Inflammatory macrophage (primary cell): ENCODE results near the gene RPS6KA3.

Source experiments
- DNase-seq, 2 donors: peaks; one replicate each; pipeline ENCODE4 v3.0.0-alpha.2; 2020 to 2022
- total RNA-seq, 18 experiments: gene quantifications; one replicate each; lab custom pipeline; 2026; ENCODE audit warnings: mixed read lengths in 6 of 18, inconsistent platforms in 2 of 18; lab: John Stamatoyannopoulos, UW

Gene RPS6KA3
- 179 to 343 (median 250) reads per million in 18 experiments for total RNA-seq

GRCh38 chrX:20266810-20267606 is at the start of gene RPS6KA3:
TSS of gene RPS6KA3 (minus strand) at chrX:20266909. CDS start at chrX:20266632, 277 bp downstream.
- peak; percentile 87 to 90 for DNase-seq

DNA sequence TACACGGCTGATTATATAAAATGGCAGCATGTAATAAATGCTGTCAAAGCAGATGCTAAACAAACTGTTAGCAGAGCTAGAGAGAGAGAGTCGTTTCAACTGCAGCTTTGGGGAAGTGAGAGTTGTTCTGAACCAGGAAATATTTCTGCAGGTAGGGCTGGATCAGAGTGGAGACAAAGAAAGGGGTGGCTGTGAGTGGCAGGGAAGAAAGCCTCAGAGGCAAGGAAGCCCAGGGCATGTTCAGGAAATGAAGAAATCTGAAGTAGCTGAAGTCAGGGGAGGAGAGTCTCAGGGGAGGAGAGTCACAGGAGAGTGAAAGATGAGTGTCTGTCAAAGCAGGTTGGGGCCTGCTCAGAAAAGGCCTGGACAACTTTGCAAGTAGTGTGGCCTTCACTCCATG is 48.4 kb upstream of the RPS6KA3 start:
- no peak for DNase-seq

- peak; percentile 61 to 70 for DNase-seq
Observed at GRCh38 chrX:20313899-20314298, 47.2 kb upstream of the RPS6KA3 start.

DNA sequence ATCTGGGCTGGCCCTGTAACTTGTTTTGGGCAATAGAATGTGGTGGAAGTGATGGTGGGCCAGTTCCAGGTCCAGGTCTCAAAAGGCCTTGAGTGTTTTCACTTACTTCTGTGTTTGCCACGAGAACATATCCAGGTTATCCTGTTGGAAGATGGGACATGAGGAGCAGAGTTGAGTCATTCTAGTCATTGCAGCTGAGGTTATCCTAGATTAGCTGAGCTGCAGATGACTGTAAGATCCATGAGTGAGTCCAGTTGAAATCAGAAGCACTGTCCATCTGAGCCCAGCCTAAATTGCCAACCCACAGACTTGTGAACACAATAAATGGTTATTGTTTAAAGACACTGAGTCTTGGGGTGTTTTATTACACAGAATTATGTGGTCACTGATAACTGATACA is 45.3 kb upstream of the RPS6KA3 start:
- DNase-seq, result no peak

DNA sequence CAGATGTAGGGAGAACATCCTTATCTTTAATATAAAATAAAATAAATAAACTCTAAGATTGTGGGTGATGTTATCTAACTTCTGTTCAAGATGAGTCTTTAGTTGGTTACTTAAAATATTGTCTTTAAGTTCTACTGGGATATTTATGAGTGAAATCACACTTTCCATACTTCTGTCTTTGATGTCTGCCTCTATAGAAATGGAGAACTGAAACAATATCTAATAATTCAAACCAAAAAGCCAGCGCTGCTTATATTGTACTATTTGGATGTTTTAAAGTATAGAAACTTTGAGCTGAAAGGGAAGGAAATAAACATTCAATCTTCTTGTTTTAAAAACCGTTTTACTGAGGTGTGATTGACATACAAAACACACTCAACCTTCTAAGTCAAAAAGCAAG is 44.8 kb upstream of the RPS6KA3 start:
- DNase-seq, result no peak

- DNase-seq, result no peak
Observed at GRCh38 chrX:20309806-20310205, 43.1 kb upstream of the RPS6KA3 start.

DNA sequence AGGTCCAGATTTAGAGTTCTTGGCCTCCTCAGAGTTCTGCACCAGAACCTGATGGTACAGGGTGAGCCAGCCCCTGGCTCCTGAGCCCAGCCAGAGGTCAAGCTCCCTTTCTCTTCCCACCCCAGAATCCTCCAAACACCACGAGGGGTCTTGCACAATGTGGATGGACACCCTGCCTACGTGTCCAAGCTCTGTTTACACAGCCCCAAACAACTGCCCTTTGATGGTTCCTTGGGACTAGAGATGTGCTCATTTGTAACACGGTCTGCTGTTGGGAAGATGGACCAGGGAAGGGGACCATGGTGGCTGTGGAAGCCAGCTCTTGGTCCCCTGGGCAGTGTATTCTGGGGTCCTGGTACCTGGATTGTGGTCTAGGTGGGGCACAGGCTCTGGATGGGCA is 40.0 kb upstream of the RPS6KA3 start:
- DNase-seq, result no peak

GRCh38 chrX:20300822-20301221 is 34.1 kb upstream of the RPS6KA3 start:
- DNase-seq, result no peak

DNA sequence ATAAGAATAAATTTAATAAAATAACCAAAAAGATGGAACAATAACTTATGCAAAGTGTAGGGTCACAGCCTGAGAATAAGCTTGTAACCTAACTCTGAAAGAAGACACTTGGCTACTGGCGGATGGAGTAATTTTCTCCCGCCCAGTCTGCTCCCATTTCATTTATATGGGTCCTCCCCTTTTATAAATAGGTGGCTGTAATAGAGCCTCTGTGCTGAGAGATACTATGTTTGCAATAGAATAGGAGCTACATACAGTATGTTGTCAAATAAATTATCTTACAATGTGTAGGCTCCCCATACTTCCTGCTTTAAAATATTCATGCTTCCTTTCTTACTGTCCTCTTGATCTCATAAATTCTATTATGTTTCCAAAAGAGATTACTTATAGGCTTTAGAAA is 28.2 kb upstream of the RPS6KA3 start:
- DNase-seq, result no peak

- no peak for DNase-seq
Observed at GRCh38 chrX:20294284-20294683, 27.6 kb upstream of the RPS6KA3 start.

DNA sequence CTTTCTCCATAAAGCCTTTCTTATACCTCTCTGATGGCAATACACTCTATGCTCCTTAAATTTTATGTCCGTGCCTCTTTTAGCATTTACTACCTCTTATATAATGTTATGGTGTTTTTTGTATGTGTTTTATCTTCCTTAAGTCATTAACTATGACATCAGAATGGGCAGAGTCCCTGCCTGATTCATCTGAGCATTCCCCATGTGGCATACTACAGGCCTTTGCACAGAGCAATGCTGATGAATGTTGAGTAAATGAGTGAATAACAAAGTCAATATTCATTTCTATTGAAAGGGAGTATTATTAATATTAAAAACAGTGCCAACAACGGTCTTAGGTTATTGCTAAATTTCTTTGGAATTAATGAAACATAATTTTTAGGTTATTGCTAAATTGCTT is 18.8 kb upstream of the RPS6KA3 start:
- no peak for DNase-seq

- no peak for DNase-seq
Observed at GRCh38 chrX:20284992-20285391, 18.3 kb upstream of the RPS6KA3 start.

DNA sequence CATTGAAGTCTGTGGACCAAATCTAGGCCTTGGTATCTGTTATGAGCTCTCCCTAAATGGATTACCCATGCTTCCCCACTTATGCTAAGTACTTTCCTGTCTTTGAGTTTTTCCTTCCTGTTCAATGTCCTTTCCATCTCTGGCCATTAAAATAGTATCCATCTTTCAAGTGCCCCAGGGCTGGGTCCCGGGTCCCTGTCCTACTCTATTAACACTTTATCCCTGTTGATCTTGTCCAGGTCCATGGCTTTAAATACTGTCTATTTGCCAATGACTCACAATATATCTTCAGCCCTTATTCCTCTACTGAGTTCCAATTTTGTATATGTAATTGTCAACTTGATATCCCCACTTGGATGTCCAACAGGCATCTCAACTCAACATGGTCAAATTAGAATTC is 17.7 kb upstream of the RPS6KA3 start:
- DNase-seq, result no peak

DNA sequence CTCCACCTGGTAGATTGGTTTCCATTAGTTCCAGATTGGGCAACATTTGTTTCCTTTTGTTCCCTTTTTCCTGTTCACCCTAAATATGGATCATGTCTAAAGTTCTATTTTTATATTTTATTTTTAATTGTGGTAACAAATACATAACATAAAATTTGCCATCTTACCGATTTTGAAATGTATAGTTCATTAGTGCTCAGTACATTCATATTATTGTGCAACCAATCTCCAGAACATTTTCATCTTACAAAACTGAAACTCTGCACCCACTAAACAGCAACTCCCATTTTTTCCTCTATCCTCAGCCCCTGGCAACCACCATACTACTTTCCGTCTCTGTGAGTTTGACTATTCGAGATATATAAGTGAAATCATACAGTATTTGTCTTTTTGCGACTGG is 14.2 kb upstream of the RPS6KA3 start:
- no peak for DNase-seq

DNA sequence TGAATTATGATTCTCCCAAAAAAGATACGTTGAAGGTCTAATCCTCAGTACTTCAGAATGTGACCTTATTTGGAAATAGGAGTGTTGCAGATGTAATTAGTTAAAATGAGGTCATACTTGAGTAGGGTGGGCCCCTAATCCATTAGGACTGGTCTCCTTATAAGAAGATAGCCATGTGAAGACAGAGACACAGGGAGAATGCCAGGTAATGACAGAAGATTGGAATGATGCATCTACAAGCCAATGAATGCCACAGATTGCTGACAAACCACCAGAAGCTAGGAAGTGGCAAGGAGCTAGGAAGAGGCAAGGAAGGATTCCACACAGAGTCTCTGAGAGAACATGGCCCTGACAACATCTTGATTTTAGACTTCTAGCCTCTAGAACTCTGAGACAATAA is 7.4 kb upstream of the RPS6KA3 start:
- DNase-seq, result no peak

- DNase-seq, result no peak
Observed at GRCh38 chrX:20271730-20272129, 5.0 kb upstream of the RPS6KA3 start.

GRCh38 chrX:20271186-20271585 is 4.5 kb upstream of the RPS6KA3 start:
- no peak for DNase-seq

GRCh38 chrX:20270562-20270890 is 3.8 kb upstream of the RPS6KA3 start:
- no peak for DNase-seq

DNA sequence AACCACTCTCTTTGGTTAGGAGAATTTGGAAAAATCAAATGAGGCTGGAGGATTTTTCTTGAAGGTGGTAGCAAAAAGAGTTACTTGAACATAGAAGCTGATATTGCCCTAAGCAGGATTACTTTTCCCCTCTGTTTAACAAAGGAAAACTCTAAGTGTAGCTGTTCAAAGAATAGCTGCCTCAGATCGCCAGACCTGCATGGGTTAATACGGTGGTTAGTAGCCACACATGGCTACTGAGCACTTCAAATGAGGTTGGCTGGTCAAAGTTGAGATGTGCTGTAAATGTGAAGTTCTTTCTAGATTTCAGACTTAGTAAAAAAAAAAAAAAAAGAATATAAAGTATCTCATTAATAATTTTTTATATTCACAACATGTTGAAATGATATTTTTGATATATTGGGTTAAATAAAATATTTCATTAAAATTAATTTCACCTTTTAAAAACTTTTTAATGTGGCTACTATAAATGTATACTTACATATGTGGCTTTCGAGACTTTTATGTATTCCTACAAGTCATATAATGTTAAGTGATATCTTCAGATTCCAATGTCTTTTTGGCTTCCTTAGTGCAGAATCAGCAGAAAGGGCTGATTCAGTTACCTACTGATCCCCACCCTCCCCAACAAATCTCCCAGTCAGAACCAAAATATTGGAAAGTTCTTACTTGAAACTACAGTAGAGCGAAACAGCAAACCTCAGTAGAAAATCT is 3.3 kb upstream of the RPS6KA3 start:
- no peak for DNase-seq

DNA sequence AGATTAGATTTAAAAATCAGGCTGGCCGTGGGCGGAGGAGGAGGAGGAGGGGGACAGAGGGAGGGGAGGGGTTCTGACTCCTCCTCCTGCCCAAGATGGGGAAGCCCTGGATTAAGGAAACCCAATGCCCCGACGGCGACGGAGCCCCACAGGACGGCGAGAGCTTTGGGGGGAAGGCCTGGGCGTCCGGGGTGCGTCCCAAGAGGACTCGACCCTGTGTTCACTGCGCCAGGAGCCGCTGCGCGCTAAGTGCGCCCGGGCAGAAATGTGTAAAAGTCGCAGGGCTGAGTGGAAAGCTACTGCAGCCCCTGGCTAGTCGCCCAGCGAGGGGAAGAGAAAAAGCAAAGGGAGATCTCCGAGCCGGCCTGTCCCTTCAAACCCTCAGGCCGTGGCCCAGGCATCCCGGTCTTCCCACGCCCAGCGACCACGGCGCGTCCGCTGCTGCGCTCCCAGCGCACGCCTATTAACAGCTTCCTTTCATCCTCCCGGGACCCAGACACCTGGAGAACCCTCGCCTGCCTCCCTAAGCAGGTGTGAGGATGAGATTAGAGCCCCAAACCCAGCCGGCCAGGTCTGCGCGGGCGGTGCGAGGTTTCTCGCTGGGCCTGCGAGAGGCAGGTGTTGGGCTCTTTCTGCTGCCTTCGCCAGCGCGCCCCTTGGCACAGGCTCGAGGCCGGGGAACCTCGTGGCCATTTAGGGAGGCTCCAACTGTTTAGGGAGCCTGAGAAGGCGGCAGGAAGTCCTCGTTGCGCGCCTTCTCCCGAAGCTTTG is 1.4 kb upstream of the RPS6KA3 start:
- DNase-seq, result peak; percentile 25 to 30

DNA sequence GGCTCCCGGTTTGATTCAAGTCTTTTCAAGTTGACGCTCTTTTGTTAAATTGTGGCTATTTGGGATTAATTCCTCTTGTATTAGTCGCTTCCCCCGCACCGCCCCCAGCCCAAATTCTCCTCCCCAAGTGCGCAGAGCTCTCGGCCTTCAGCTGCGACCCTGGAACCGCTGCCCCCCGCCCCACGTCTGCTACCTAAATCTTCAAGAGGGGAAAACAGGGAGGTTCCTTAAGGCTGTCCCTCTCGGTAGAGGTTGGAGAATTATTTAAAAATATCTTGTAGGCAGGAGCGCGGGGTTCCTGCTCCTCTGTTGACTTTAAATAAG is 860 bp upstream of the RPS6KA3 start:
- no peak for DNase-seq

DNA sequence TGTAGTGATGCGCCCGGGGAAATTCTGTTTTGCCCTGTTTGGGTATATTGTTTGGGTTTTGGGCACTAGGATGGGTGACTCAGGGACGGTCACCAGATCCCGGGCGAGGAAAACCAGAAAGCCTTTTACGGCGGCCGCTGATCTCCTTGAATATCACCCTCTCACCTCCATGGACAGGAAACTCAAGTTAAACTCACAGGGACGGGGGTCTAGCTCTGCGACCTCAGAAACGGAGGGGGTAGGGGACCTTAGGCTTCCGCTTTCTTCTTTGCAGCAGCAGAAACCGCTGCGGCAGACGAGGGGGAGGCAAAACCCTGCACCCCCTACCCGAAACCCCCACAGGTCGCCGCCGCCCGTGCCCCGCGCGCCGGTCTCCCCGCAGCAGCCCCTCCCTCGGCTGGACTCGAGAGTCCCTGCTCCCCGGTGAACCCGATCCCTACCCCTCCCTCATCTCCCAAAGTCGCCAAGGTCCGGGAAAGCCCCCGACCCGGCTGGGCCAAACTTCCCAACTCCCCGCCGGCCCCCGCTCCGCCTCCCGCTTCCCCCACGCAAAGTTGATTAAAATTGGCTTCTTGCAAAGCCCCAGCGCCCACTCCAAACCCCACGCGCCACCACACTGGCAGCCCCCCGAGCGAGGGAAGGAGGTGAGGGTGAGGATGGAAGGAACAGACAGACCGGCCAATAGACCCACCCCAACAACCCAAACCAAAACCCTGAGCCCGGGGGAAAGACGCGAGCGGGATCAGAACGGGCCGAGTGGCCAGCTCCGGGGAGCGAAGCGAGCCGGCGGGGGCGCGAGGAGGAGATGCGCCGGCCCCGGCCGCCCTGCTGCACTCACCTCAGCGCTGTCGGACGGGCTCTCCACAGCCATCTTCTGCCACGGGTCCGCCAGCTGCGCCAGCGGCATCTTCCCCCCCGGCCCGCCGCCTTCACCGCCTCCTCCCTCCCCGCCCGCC is 705 bp downstream of the RPS6KA3 start:
- peak in 1 of 2 donors; percentile 11 for DNase-seq
